Measurements from ENCODE around the gene FBN3.

DNA sequence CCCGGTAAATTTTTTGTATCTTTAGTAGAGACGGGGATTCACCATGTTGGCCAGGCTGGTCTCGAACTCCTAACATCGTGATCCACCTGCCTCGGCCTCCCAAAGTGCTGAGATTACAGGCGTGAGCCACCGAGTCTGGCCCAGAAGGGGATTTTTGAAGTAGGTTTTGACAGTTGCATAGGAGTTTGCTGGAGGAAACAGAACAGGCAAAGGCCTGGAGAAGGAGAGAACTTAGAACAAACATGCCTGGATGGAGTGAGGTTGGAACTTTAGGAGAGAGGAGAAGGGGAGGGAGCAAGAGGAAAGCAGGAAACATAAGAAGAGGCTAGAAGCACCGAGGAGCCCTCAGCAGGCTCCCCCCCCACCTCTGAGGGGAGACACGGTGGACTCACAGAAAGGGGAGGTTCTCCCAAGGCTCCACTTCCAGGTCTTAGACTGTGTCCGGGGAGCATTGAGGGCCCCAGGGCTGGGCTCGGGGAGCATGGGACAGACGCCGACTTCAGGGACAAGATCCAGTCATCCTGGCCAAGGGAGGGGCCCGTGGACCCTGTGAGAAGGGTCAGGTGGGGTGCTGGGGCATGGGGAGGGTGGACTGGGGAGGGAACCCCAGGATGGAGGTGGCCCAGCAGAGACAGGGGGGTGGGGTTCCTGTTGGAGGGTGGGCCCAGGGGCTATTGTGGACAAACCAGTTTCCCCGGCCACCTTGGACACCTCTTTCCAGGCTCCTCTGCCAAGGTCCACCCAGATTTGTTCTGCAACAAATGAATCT lies 1.8 kb upstream of the FBN3 start:
- no peak for TF ChIP-seq YY1 (IDR thresholded peaks at IDR 0.05; ENCODE audit: insufficient read depth, insufficient read length)
- no peak for TF ChIP-seq ZNF274 (IDR thresholded peaks at IDR 0.05; ENCODE audit: low read depth, low read length)

Data from NT2/D1 (cell line).